Testis (tissue), 2 donors: Measurements from ENCODE around the gene GTF3C2.

Experiments
- POLR2A ChIP-seq: fragments of 450-650 bp; IDR thresholded peaks from one replicate; pipeline ENCODE4 v1.6.1; 2017; ENCODE audit warnings: antibody characterized with exemption, mild to moderate bottlenecking, moderate library complexity
- TF ChIP-seq, protein P1 (sequence below), 3 experiments: fragments of 450-650 bp in 2 of 3; fragments of 200-600 bp in 1 of 3; sonication (generic) in 1 of 3; IDR thresholded peaks; one replicate each; pipeline ENCODE4 v1.5.1; 2016 to 2019; ENCODE audit warnings: antibody characterized with exemption in 3 of 3, mild to moderate bottlenecking in 2 of 3, moderate library complexity in 1 of 3

- TF ChIP-seq, protein P1, sequence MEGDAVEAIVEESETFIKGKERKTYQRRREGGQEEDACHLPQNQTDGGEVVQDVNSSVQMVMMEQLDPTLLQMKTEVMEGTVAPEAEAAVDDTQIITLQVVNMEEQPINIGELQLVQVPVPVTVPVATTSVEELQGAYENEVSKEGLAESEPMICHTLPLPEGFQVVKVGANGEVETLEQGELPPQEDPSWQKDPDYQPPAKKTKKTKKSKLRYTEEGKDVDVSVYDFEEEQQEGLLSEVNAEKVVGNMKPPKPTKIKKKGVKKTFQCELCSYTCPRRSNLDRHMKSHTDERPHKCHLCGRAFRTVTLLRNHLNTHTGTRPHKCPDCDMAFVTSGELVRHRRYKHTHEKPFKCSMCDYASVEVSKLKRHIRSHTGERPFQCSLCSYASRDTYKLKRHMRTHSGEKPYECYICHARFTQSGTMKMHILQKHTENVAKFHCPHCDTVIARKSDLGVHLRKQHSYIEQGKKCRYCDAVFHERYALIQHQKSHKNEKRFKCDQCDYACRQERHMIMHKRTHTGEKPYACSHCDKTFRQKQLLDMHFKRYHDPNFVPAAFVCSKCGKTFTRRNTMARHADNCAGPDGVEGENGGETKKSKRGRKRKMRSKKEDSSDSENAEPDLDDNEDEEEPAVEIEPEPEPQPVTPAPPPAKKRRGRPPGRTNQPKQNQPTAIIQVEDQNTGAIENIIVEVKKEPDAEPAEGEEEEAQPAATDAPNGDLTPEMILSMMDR (IDR thresholded peaks at IDR 0.05), result no peak
- TF ChIP-seq POLR2A, result no peak
These were observed 71.6 kb downstream of the GTF3C2 start for GRCh38 chr2:27284996-27285395.
